T-helper 2 cell treated with Interferon-gamma antibody and Interleukin-4, amounts not matched to agents 100 ng/mL and 5 ng/mL, for 36 hours (primary cell): Measurements from ENCODE around the gene CHRNG. TPM values are rescaled to one million over a fixed set of nuclear protein-coding genes. Genes with fewer than 3 reads are reported as not detected.
"Not testable (repeated sequence)": the region's sequence is repeated elsewhere in the genome, so short reads cannot be mapped to it uniquely, and the experiment has no call there.

ENCODE experiments used
- intact Hi-C: fragments of 100-400 bp; cut with micrococcal nuclease; formaldehyde crosslinking; loops from one replicate; pipeline ENCODE4 v1.15.1; 2023
- total RNA-seq: library from RNA; stranded (reverse); gene quantifications from 2 replicates; pipeline ENCODE4 v1.2.3, GENCODE V29; 2022

The CHRNG gene
- total RNA-seq, 1 donor from 2014 or later, result not detected

- intact Hi-C loops, result loop anchor here (10.0 kb wide), 1 partner anchor 621 kb away; no protein-coding TSS in a partner anchor
These were observed 13.6 kb upstream of the CHRNG start, which contains the start of gene CHRND for GRCh38 chr2:232525791-232526371. Gene CHRND, plus strand, starts transcription at chr2:232526160. Its CDS starts 56 bp downstream, at chr2:232526216.

GRCh38 chr2:232526372-232526941, 13.0 kb upstream of the CHRNG start:
- intact Hi-C loops, result loop anchor here (10.0 kb wide), 1 partner anchor 622 kb away; no protein-coding TSS in a partner anchor

GRCh38 chr2:232527905-232528470, 11.5 kb upstream of the CHRNG start:
- intact Hi-C loops, result loop anchor here (10.0 kb wide), 1 partner anchor 623 kb away; no protein-coding TSS in a partner anchor

- intact Hi-C loops, result loop anchor here (10.0 kb wide), 1 partner anchor 624 kb away; no protein-coding TSS in a partner anchor
These were observed 10.6 kb upstream of the CHRNG start for GRCh38 chr2:232528746-232529460.

GRCh38 chr2:232529806-232530547, 9.5 kb upstream of the CHRNG start:
- intact Hi-C loops, result loop anchor here (10.0 kb wide), 1 partner anchor 625 kb away; no protein-coding TSS in a partner anchor

GRCh38 chr2:232530626-232531260, 8.7 kb upstream of the CHRNG start:
- intact Hi-C loops, result no loop called here

- intact Hi-C loops, result no loop called here
These were observed 7.1 kb upstream of the CHRNG start for GRCh38 chr2:232532419-232532818.

GRCh38 chr2:232532821-232533220, 6.7 kb upstream of the CHRNG start:
- intact Hi-C loops, result not testable (repeated sequence)

- intact Hi-C loops, result no loop called here
These were observed 5.4 kb upstream of the CHRNG start for GRCh38 chr2:232533944-232534710.

GRCh38 chr2:232534940-232535651, 4.4 kb upstream of the CHRNG start:
- intact Hi-C loops, result no loop called here

- intact Hi-C loops, result no loop called here
These were observed 3.5 kb upstream of the CHRNG start for GRCh38 chr2:232535761-232536530.

GRCh38 chr2:232537079-232537478, 2.4 kb upstream of the CHRNG start:
- intact Hi-C loops, result no loop called here

- intact Hi-C loops, result no loop called here
These were observed 2.0 kb upstream of the CHRNG start for GRCh38 chr2:232537499-232537898.

GRCh38 chr2:232538671-232539070, 821 bp upstream of the CHRNG start:
- intact Hi-C loops, result no loop called here

GRCh38 chr2:232540441-232541041, 1.0 kb downstream of the CHRNG start:
- intact Hi-C loops, result no loop called here

GRCh38 chr2:232541195-232541960, 1.9 kb downstream of the CHRNG start:
- intact Hi-C loops, result no loop called here

GRCh38 chr2:232541961-232542714, 2.6 kb downstream of the CHRNG start:
- intact Hi-C loops, result no loop called here
